ENCODE results near the gene PIGZ.

The PIGZ gene

GRCh38 chr3:196968233-196969133, at the start of gene PIGZ:
TSS of gene PIGZ (minus strand) at chr3:196968833. CDS start at chr3:196952031, 16,802 bp downstream.
- DNase-seq (ENCODE audit: low read depth) = peak; percentile 28

- no peak for DNase-seq (ENCODE audit: low read depth)
Measured at GRCh38 chr3:197017003-197017402, 48.4 kb upstream of the PIGZ start.

GRCh38 chr3:197015790-197016736, 47.4 kb upstream of the PIGZ start:
- DNase-seq (ENCODE audit: low read depth) = no peak

- DNase-seq (ENCODE audit: low read depth) = no peak
Measured at GRCh38 chr3:197014942-197015575, 46.4 kb upstream of the PIGZ start.

GRCh38 chr3:197014024-197014423, 45.4 kb upstream of the PIGZ start:
- DNase-seq (ENCODE audit: low read depth) = no peak

GRCh38 chr3:197012540-197012883, 43.9 kb upstream of the PIGZ start:
- DNase-seq (ENCODE audit: low read depth) = no peak

GRCh38 chr3:197011780-197012539, 43.3 kb upstream of the PIGZ start:
- no peak for DNase-seq (ENCODE audit: low read depth)

- DNase-seq (ENCODE audit: low read depth) = no peak
Measured at GRCh38 chr3:197010556-197011351, 42.1 kb upstream of the PIGZ start.

- DNase-seq (ENCODE audit: low read depth) = no peak
Measured at GRCh38 chr3:197009532-197010019, 40.9 kb upstream of the PIGZ start.

- no peak for DNase-seq (ENCODE audit: low read depth)
Measured at GRCh38 chr3:197008436-197009209, 40.0 kb upstream of the PIGZ start.

- DNase-seq (ENCODE audit: low read depth) = no peak
Measured at GRCh38 chr3:197007953-197008352, 39.3 kb upstream of the PIGZ start.

- DNase-seq (ENCODE audit: low read depth) = no peak
Measured at GRCh38 chr3:197007296-197007940, 38.8 kb upstream of the PIGZ start.

GRCh38 chr3:197006860-197007259, 38.2 kb upstream of the PIGZ start:
- DNase-seq (ENCODE audit: low read depth) = no peak

- no peak for DNase-seq (ENCODE audit: low read depth)
Measured at GRCh38 chr3:197006446-197006845, 37.8 kb upstream of the PIGZ start.

GRCh38 chr3:197003461-197004385, 35.1 kb upstream of the PIGZ start:
- peak; percentile 20 for DNase-seq (ENCODE audit: low read depth)

- DNase-seq (ENCODE audit: low read depth) = peak; percentile 67
Measured at GRCh38 chr3:197002701-197003454, 34.2 kb upstream of the PIGZ start.

GRCh38 chr3:197001972-197002700, 33.5 kb upstream of the PIGZ start:
- no peak for DNase-seq (ENCODE audit: low read depth)

All from activated T-cell treated with anti-CD3 and anti-CD28 coated beads for 24 hours (primary cell).